Peyer's patch (tissue), 4 donors: ENCODE data around the gene CHST8.

Experiments used
- CTCF ChIP-seq, 6 experiments: fragments of 450-650 bp in 4 of 6; fragments of 200-600 bp in 2 of 6; sonication (generic) in 1 of 6; IDR thresholded peaks; one replicate each; pipeline ENCODE4 v1.5.1; 2017 to 2019; ENCODE audit warnings: antibody characterized with exemption in 6 of 6, mild to moderate bottlenecking in 3 of 6, moderate library complexity in 1 of 6
- POLR2A ChIP-seq, 2 donors: fragments of 450-650 bp; IDR thresholded peaks; one replicate each; pipeline ENCODE4 v1.5.1; 2017; ENCODE audit warnings: antibody characterized with exemption in 2 of 2, mild to moderate bottlenecking in 2 of 2, moderate library complexity in 2 of 2

GRCh38 chr19:33756177-33756576, 134.4 kb downstream of the CHST8 start:
- TF ChIP-seq CTCF (IDR thresholded peaks at IDR 0.05) (no peak), POLR2A (IDR thresholded peaks at IDR 0.05) (no peak)
